H1 (cell line): Measurements from ENCODE around the gene AGAP1.

ENCODE experiments used
- EZH2 ChIP-seq: fragments of 200-600 bp; sonication (generic); IDR thresholded peaks from 2 replicates; pipeline ENCODE4 v1.7.1; 2012; ENCODE audit warnings: low read depth, mild to moderate bottlenecking, moderate library complexity, low read length, inconsistent platforms; ENCODE audit not compliant: severe bottlenecking
- POLR2AphosphoS5 ChIP-seq: IDR thresholded peaks from 2 replicates; pipeline ENCODE4 v1.6.1; 2011; ENCODE audit warnings: low read depth, low read length
- RAD21 ChIP-seq, 2 experiments: IDR thresholded peaks in 1 of 2; conservative IDR thresholded peaks in 1 of 2; 2 replicates each; pipeline ENCODE4 v1.6.1; 2011; ENCODE audit warnings: low read depth in 2 of 2, low read length in 2 of 2, improper control_type of control experiment in 1 of 2, inconsistent platforms in 1 of 2, mild to moderate bottlenecking in 1 of 2, moderate library complexity in 1 of 2
- RNF2 ChIP-seq: fragments of 200-900, 300-1000 bp; sonication (generic); IDR thresholded peaks from 2 replicates; pipeline ENCODE4 v1.7.1; 2016; ENCODE audit warnings: borderline replicate concordance, low read depth, mild to moderate bottlenecking, antibody characterized with exemption, low read length; ENCODE audit not compliant: poor library complexity, severe bottlenecking; ENCODE audit errors: missing control alignments
- SRF ChIP-seq: IDR thresholded peaks from 2 replicates; pipeline ENCODE4 v1.6.1; 2011; ENCODE audit warnings: mild to moderate bottlenecking, low read depth, low read length, moderate library complexity
- YY1 ChIP-seq: IDR thresholded peaks from 2 replicates; pipeline ENCODE4 v1.6.1; 2011; ENCODE audit warnings: low read depth, mild to moderate bottlenecking, low read length
- TF ChIP-seq, protein P1 (sequence below), 3 experiments: IDR thresholded peaks; 1 replicate in 2 of 3; 2 replicates in 1 of 3; pipeline versions ENCODE4 v1.5.1 to v1.6.1; 2011; ENCODE audit warnings: low read length in 3 of 3, mild to moderate bottlenecking in 3 of 3, inconsistent platforms in 2 of 3, low read depth in 1 of 3, moderate library complexity in 1 of 3; ENCODE audit not compliant: insufficient read depth in 1 of 3; ENCODE audit errors: control extremely low read depth in 1 of 3
- TF ChIP-seq, protein P2 (sequence below): IDR thresholded peaks from 2 replicates; pipeline ENCODE4 v1.6.1; 2011; ENCODE audit warnings: low read depth, mild to moderate bottlenecking, low read length; ENCODE audit not compliant: insufficient read depth
- TF ChIP-seq, protein P3 (sequence below): IDR thresholded peaks from 2 replicates; pipeline ENCODE4 v1.6.1; 2012; ENCODE audit warnings: inconsistent platforms

DNA sequence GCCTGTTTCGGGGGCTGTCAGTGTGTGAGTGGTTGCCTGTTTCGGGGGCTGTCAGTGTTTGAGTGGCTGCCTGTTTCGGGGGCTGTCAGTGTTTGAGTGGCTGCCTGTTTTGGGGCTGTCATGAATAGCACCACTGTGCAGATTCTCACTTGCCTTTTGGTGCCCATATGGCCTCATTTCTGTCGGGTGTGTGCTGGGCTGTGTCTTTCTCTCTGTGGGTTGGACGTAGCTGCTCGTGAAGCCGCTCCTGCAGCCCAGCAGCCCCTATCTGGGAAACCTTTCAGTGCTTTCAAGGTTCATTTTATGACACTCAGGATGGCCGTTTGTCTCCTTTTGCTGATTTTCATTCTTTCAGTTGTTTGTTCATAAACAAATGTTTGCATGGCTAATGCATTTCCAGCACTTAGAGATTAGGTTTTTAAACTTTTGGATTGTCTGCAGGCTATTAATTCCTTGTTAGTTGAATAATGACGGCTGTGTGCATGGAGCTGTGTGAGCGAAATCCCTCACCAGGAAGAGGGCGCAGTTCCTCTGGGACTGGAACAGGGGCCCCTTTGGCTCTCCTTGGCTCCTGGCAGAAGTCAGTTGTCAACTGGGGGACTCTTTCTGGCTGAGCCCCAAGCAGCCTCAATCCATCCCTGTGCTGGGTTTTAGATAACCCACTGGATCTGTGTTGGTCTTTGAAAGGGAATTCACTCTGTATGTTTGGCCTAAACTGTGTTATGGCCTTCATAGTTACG is 10.8 kb downstream of the AGAP1 start:
- TF ChIP-seq, protein P1, sequence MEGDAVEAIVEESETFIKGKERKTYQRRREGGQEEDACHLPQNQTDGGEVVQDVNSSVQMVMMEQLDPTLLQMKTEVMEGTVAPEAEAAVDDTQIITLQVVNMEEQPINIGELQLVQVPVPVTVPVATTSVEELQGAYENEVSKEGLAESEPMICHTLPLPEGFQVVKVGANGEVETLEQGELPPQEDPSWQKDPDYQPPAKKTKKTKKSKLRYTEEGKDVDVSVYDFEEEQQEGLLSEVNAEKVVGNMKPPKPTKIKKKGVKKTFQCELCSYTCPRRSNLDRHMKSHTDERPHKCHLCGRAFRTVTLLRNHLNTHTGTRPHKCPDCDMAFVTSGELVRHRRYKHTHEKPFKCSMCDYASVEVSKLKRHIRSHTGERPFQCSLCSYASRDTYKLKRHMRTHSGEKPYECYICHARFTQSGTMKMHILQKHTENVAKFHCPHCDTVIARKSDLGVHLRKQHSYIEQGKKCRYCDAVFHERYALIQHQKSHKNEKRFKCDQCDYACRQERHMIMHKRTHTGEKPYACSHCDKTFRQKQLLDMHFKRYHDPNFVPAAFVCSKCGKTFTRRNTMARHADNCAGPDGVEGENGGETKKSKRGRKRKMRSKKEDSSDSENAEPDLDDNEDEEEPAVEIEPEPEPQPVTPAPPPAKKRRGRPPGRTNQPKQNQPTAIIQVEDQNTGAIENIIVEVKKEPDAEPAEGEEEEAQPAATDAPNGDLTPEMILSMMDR (IDR thresholded peaks at IDR 0.05; ENCODE audit: control extremely low read depth in 1 of 3, insufficient read depth in 1 of 3, low read depth in 1 of 3, low read length in 3 of 3): no peak
- no peak for TF ChIP-seq SRF
- TF ChIP-seq EZH2: no peak
- TF ChIP-seq, protein P2, sequence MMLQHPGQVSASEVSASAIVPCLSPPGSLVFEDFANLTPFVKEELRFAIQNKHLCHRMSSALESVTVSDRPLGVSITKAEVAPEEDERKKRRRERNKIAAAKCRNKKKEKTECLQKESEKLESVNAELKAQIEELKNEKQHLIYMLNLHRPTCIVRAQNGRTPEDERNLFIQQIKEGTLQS: no peak
- TF ChIP-seq, protein P3, sequence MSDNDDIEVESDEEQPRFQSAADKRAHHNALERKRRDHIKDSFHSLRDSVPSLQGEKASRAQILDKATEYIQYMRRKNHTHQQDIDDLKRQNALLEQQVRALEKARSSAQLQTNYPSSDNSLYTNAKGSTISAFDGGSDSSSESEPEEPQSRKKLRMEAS: no peak
- no peak for TF ChIP-seq POLR2AphosphoS5
- peak in 1 of 2 experiments; percentile 30; a peak in 1 of 4 replicates for TF ChIP-seq RAD21 (IDR thresholded peaks at IDR 0.05 in 1 of 2, conservative IDR thresholded peaks at IDR 0.05 in 1 of 2; ENCODE audit: low read depth in 2 of 2, low read length in 2 of 2)
- no peak for TF ChIP-seq RNF2
- TF ChIP-seq YY1: no peak
